Measurements from ENCODE around the gene FCMR. TPM values are rescaled to one million over a fixed set of nuclear protein-coding genes. Genes with fewer than 3 reads are reported as not detected.
"Not testable (repeated sequence)": the region's sequence is repeated elsewhere in the genome, so short reads cannot be mapped to it uniquely, and the experiment has no call there.

Gene FCMR
- total RNA-seq, 1 donor from 2014 or later = 4.4 TPM

DNA sequence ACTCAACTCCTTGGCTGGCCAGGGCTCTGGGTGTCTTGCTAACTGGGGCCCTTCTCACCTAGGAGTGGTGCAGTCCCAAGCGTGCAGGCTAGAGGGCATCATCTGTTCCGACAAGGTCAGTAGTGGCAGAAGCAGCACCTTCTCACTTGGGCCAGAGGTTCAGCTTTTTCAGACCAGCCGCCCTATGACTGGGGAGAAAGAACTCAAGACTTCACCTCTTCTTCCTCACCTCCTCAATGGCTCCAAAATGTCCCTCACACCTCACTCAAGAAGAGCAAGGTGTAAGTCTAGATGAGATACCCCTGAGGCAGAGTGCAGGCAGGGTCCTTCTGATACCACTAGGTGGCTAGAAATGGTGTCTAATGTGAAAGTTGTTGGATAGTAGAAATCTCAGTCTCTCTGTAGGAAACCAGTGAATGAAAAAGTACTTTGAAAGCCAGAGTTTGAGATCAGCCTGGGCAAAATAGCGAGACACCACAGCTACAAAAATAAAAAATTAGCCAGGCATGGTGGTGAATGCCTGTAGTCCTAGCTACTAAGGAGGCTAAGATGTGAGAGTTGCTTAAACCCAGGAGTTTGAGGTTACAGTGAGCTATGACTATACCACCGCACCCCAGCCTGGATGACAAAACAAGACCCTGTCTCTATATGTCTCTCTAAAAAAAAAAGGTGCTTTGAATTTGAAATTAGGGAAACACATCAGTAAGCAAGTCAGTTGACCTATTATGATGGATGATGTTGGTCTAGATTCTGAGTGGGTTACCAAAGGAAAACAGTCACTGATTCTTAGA lies 64.9 kb downstream of the FCMR start:
- intact Hi-C loops (cut with DNase I) = no loop called here
- DNase-seq (ENCODE audit: low spot score) = no peak

DNA sequence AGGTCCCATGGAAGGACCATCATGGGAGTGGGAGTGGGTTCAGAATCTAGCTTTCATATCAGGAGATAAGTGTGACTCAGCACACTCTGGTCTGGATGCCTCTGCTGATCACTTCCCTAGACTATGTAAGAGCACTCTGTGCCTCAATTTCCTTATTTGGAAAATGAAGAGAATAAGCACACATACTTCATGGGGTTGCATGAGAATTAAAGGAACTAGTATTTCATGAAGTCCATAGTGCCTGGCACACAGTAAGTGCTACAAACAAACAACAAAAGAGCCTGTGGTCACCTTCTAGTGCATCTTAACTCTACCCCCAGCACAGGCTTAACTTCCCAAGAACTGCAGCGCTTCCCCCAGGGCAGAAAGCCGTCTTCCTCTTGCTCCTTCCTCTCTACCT lies 65.9 kb downstream of the FCMR start:
- intact Hi-C loops (cut with DNase I) = no loop called here
- no peak for DNase-seq (ENCODE audit: low spot score)

DNA sequence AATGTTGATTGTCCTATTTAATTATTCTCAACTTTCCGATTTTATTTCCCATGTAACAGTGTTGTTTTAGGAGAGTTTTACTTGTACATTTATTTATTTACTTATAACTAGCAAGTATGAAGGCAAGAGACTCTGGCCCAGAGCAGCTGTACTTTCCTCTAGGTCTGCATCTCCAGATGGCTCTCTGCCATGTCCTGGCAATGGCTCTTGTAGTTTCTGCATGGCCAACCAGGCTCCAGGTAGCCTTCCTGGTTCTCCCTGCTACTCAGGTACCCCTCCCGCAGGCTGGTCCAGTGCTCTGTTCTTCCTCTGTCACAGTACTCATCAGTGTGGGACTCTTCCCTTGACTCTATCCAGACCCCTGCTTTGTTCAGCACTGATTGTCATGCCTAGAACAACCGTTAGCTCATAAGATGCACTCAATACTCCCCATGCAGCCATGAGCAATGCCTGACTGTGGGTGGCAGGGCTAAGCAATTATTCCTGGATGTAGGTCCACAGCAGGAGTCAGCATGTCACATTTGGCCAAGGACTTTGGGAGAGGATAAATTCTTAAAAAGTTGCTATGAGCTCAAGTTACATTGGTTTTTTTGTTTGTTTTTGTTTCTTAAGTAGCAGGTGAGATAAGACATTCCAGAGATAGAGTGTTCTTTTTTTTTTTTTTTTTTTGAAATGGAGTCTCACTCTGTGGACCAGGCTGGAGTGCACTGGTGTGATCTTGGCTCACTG lies 67.2 kb downstream of the FCMR start:
- DNase-seq (ENCODE audit: low spot score) = no peak
- intact Hi-C loops (cut with DNase I) = no loop called here

- intact Hi-C loops (cut with DNase I); DNase-seq (ENCODE audit: low spot score): not testable (repeated sequence)
Observed at GRCh38 chr1:206853696-206854095, 68.0 kb downstream of the FCMR start.

Other genes with a start within 250 kb of the FCMR start
- 242 TPM for gene MAPKAPK2, start 237.0 kb downstream of the FCMR start, total RNA-seq
- gene IL19, start 151.2 kb downstream of the FCMR start, total RNA-seq = not detected
- 0.43 TPM for gene IL10, start 149.4 kb downstream of the FCMR start, total RNA-seq
- not detected for gene IL20, start 56.3 kb downstream of the FCMR start, total RNA-seq
- not detected for gene IL24, start 24.5 kb downstream of the FCMR start, total RNA-seq
- 0.22 TPM for gene PIGR, start 24.5 kb upstream of the FCMR start, total RNA-seq
- not detected for gene FCAMR, start 48.5 kb upstream of the FCMR start, total RNA-seq
- gene C1orf116, start 110.8 kb upstream of the FCMR start, total RNA-seq = 0.70 TPM
- 7.2 TPM for gene YOD1, start 129.3 kb upstream of the FCMR start, total RNA-seq
- 49.9 TPM for gene PFKFB2, start 131.3 kb upstream of the FCMR start, total RNA-seq
- gene C4BPB, start 166.9 kb upstream of the FCMR start, total RNA-seq = 0.24 TPM
- not detected for gene C4BPA, start 182.3 kb upstream of the FCMR start, total RNA-seq

All from cardiac septum (tissue), 1 donor.